GM18520 (cell line): ENCODE results near the gene ABTB2.

Experiments
- ATAC-seq: cut with Tn5 transposase; IDR thresholded peaks from one replicate; pipeline ENCODE4 v1.9.1; 2021; ENCODE audit not compliant: unreplicated experiment

ABTB2 gene

GRCh38 chr11:34363363-34364084 lies 5.7 kb upstream of the ABTB2 start:
- no peak for ATAC-seq

GRCh38 chr11:34360046-34360445 lies 2.2 kb upstream of the ABTB2 start:
- ATAC-seq: no peak

DNA sequence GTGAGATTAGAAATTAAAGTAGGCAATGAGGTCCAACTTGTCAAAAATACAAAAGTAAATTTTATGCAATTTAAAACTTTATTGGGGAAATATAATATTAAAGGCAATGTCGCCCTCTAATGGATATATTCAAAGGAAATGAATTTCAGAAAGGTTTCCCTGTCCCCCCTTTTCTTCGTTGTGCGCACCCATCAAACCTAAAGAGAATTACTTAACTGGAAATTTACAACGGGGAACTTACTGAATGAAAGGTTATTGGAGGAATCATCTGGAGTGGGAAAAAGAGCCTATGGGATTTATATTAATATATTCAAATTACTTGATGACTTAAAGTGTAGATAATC lies 1.7 kb upstream of the ABTB2 start:
- no peak for ATAC-seq

DNA sequence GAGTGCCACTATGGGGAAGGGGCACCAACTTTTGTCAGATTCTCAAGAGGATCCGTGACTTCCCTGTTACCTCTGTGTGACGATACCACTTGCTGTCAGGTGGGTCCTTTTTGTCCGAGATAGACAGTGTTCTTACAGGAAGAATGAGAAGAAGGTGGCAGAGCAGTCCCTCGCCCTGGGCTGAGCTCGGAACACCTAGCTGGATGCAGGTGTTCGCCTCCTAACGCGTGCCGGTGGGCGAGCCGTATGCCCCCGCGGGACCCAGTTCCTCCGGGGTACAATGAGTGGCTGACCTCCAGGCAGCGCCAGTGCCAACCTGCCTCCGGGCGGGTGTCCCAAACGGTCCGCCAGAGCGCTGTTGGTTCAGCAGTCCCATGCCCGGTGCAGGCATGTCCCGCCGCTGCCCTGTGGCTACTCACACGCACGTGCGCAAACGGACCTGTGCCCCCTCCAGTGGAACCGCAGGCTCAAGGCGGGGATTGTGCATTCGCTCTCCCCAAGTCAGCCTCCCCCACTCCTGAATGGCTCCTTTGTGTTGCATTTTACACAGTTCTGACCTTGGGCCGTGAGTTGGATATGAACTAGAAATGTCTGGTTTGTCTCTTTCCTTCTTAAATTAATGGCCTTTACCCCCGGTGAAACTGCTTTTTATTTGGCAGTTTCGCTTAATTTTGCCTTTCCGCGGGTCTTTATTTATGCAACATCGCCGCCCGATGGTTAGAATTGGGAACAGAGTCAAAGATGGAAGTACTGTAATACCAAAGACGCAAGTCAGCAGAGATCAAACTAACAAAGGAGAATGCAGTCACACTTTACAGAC lies 1.1 kb upstream of the ABTB2 start:
- no peak for ATAC-seq

- ATAC-seq: no peak
Measured at GRCh38 chr11:34358258-34358727, 483 bp upstream of the ABTB2 start.

DNA sequence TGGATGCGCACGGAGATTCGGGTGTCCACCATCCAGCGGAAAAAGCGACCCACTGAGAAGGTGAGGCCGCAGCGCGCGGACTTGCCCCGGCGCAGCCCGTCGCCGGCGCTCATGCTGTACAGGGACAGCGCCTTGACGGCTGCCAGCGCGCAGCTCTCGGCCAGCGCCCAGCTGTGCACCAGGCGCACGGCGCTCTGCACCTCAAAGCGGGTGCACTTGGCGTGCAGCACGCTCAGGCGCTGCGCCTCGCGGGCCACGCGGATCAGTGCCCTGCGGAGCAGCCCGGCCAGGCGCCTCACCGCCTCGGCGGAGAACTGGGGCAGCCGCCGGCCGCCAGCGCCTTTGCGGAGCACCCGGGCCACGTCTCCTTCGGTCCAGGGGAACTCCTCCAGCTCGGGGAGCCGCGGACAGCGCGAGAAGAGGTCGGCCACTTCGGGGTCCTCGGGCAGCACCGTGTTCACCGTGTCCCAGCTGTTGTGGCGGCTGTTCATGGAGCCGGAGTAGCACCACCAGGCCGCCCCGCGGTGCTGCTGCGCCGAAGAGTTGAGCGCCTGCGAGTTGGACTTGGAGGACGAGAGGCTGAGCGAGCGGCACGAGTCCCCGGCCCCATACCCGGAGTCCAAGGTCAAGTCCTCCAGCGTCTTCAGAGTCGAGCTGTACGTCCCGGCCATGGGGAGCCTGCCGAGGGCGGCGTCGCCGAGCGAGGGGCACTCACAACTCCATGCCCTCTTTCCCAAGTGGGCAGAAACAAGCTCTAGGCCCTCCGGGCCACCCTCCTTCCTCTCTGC lies 703 bp downstream of the ABTB2 start:
- peak; percentile 7 for ATAC-seq

GRCh38 chr11:34356576-34356912 lies 1.3 kb downstream of the ABTB2 start:
- no peak for ATAC-seq

DNA sequence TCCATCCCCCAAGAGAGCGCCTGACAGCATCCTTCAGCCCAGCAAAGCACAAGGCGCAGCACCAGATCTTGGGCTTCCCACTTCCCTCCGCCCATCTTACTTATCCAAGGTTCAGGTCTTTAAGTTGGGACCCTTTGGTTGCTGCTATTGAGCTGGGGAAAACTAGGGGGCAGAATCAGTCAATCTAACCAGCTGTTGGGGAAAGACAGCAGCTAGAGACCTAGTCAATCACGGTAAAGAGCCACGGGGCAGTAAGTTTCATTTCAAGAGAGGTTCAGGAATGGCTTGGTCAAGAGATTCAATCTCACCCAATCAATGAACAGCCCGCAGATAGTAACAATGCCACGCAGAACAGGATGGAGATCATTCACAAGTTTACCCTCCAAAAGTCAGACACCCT lies 1.7 kb downstream of the ABTB2 start:
- ATAC-seq: no peak

- ATAC-seq: no peak
Measured at GRCh38 chr11:34355726-34356125, 2.1 kb downstream of the ABTB2 start.

- no peak for ATAC-seq
Measured at GRCh38 chr11:34354782-34355181, 3.0 kb downstream of the ABTB2 start.

DNA sequence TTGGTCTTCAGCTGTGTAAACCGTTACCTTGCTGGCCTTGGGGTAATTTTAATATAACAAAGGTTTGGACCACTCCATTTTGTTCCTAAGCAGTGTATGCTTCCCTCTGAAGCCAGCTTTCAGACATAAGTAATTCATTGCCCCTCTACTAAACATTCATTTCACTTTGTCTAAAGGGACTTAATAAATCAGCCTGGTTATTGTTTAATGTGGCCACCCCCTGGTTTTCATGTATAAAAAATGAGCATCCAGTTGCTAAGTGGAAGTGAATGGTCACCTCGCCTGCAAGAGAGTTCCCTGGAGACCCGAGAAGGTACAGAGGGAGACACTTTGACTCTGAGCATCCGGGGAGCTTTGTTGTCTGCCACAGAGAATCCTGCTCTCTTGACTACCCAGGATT lies 3.9 kb downstream of the ABTB2 start:
- no peak for ATAC-seq

DNA sequence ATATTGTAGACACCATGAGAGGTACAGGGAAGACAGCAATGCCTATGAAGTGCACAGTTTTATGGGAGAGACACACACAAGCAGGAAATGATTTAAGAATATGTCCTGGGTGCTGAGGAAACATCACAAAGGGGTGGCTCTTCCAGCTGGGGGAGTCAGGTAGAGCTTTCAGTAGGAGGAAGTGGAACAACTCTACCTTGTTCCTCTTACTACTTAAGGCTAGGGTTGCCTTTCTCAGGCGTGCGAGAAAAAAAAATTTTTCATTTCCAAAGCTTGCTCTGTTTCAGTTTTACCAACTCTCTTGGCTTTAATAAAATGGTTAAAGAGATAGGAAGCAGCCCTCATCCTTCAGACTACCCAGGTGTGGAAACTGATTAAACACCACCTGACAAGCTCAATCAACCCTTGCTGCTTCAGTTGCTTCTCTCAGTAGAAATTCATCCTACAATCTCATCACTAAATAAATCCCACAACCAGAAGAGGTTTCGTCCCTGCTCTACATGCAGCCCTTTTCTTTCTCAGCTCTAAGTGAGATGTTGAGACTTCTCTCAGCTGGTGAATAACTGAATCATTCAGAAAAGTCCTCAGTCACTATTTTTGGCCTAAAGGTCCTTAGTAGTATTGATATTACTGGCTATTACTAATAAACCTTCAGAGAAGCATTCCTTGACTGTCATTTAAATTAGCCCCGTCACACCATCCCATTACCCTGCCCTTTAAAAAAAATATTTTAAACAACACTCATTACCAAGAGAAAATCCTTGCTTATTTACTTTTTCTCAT lies 5.9 kb downstream of the ABTB2 start:
- peak; percentile 48 for ATAC-seq

DNA sequence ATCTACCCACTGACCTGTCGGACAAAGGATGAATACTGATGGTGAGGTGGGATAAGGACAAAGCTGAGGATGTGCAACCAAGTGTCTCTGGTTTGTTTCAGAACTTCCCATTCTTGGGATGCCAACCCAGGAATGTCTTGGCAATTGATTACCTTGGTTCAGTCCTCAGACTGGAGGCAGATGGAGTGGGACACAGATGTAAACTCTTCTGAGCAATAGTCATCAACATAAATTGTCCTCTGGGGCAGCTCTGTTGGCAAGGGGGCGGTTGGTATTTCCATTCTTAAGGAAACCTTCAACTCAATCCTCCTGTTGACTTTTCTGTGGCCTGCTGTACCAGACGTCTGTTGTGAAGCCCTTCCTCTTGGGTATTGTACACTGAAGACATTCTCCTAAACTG lies 6.8 kb downstream of the ABTB2 start:
- ATAC-seq: no peak

GRCh38 chr11:34349882-34350281 lies 7.9 kb downstream of the ABTB2 start:
- no peak for ATAC-seq

DNA sequence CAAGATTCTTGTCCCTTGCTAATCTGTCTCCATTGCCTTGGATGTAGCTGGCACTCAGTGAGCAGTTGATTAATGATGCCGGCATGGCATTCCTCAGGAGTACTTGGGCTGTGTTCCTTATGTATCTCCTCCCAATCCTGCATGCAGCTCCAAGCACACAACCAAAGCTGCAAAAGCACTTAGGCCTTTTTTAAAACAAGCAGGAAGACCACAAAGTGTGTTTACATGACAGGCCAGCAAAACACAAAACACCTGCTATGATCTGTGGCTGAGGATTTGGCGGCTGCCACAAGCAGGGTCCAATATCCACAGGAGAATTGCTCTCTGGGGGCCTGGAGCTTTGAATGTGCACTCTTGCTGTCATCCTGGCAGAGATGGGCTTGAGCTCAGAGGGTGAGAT lies 8.9 kb downstream of the ABTB2 start:
- ATAC-seq: no peak

DNA sequence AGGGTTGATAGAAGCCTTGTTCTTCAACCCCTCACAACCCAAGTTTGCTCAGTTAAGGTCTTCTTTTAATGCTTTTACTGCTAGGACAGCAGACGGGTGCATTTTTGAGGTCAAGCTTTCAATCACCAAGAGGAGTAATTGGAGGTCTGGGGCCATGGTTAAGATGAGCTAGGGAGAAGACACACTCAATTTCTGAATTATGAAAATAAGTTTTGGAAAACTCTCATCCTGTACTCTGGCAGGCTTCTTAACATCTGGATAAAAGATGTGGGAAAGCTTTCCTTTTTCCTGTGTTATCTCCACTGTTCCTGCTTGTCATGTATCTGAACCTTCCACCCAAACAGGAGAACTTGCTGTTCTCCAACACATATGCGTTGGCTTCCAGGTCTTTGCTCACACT lies 9.7 kb downstream of the ABTB2 start:
- no peak for ATAC-seq

- ATAC-seq: no peak
Measured at GRCh38 chr11:34346551-34346950, 11.3 kb downstream of the ABTB2 start.

DNA sequence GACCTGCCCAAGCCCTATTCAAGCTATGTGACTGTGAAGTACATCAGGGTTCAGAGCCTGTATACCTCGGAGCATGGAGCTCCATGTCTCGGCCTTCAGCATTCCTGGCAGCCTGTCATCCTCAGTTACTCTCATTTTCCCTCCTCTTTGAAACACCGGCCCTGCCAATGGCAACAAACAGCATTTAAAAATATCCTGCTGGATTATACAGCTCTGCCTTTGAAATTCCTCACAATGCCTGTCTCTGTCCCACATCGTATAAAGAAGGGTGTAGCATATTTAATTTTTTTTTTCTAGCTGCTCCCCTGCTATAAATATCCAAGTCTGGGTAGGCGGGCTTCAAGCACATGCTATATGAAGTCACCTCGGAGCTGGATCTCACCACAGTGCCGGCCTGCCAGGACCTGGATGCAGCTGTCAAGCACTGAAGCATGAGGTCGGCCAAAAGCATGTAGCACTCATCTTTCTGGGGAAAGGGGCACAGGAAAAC lies 11.8 kb downstream of the ABTB2 start:
- ATAC-seq: no peak

DNA sequence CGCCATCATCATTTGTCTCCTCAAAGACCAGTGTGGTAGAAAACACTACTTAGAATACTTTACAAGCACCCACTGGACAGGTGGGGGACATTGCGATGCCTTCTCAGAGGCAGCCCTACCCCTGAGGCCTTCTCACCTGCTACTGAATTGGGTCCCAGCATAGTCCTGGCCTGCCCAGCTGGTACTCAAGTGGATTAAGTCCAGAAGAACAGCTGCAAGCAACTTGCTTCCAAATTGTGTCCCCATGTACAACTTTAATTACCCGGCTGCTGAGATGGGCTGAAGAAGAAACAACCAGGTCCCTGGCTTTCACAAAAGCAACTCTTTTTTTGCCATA lies 12.3 kb downstream of the ABTB2 start:
- ATAC-seq: no peak

DNA sequence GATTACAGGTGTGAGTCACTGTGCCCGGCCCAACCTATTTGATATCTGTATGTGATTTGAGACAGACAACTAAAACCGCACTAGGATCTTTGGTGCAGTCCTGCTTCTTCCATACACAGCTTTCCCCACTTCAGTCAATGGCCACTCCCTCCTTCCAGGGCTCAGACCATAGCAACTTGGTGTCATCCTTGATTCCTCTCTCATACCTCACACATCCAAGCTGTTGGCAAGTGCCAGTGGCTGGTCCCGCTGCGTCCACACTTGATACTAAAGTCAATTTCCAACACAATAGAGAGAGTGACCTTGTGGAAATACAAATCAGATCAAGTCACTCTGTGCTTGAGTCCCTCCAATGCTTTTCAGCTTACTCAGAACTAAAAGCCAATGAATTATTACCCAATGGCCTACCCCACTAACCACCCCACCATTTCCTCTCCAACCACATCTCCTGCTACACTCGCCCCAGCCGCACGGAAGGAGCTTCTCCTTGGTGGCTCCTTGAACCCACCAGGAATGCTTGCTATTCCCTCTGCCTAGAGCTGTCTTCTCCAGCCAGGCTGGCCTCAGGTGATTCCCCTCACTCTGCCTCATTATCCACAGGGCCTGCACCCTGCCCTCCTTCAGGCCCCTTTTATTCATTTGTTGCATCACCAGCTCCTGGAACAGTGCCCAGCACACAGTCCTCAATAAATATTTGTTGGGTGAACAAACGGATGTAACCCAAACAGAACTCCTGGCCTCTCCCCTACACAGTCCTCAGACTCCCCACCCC lies 12.9 kb downstream of the ABTB2 start:
- no peak for ATAC-seq
